GM12878 (cell line): Measurements from ENCODE around the gene ZXDC. TPM values are rescaled to one million over a fixed set of nuclear protein-coding genes. Genes with fewer than 3 reads are reported as not detected.

Experiments
- ATAC-seq: fragments of 200-7000 bp; cut with Tn5 transposase; 3 replicates; pipeline ENCODE4 v1.9.1; 2020; ENCODE audit warnings: mild to moderate bottlenecking, moderate library complexity
- BruUV-seq: library from RNA; stranded (reverse); fragments of 400-500 nt; replicated peaks from 2 replicates; lab custom pipeline; 2021; lab: Mats Ljungman, UMichigan
- CTCF ChIA-PET: fragments of 300-600 bp; sonication (Branson Sonifier 250); formaldehyde crosslinking; extraction: SDS; loops from one replicate; lab custom pipeline; 2021; ENCODE audit warnings: inconsistent platforms; lab: Yijun Ruan, JAX
- POLR2A ChIA-PET: fragments of 350-600 bp; formaldehyde crosslinking; extraction: SDS; loops from one replicate; lab custom pipeline; 2021; ENCODE audit warnings: inconsistent platforms; lab: Charles Lee
- RAD21 ChIA-PET: fragments of 300-600 bp; sonication (Branson Sonifier 250); formaldehyde crosslinking; loops from one replicate; lab custom pipeline; 2023; ENCODE audit warnings: antibody characterized with exemption; ENCODE audit not compliant: unreplicated experiment; lab: Charles Lee
- SMC1A ChIA-PET: fragments of 300-600 bp; sonication (Branson Sonifier 250); formaldehyde crosslinking; loops from one replicate; lab custom pipeline; 2023; ENCODE audit not compliant: unreplicated experiment, uncharacterized antibody; lab: Charles Lee
- DNase-seq: peaks from one replicate; pipeline ENCODE4 v3.0.0-alpha.2; 2011; ENCODE audit warnings: low read depth, low spot score
- FAIRE-seq: peaks from 3 replicates; lab custom pipeline; 2011; peaks lifted over from hg19 to GRCh38; lab: Jason Lieb, UNC
- H2AFZ ChIP-seq: 2 replicates; pipeline ENCODE4 v1.6.0; 2011; ENCODE audit warnings: low read depth, low read length, control low read depth; ENCODE audit not compliant: control insufficient read depth
- H3K27ac ChIP-seq: 2 replicates; pipeline ENCODE4 v1.5.1; 2011; ENCODE audit warnings: control low read depth; ENCODE audit not compliant: control insufficient read depth, insufficient read depth
- H3K27me3 ChIP-seq, 2 experiments: replicated peaks in 1 of 2; 2 replicates each; pipeline versions ENCODE4 v1.6.0 to v1.6.1; 2011; ENCODE audit warnings: low read length in 1 of 2; ENCODE audit not compliant: control insufficient read depth in 2 of 2, insufficient read depth in 2 of 2
- H3K36me3 ChIP-seq, 2 experiments: 2 replicates each; pipeline ENCODE4 v1.5.1; 2011; ENCODE audit warnings: low read length in 1 of 2; ENCODE audit not compliant: control insufficient read depth in 2 of 2, insufficient read depth in 2 of 2
- H3K4me1 ChIP-seq: 2 replicates; pipeline ENCODE4 v1.6.1; 2011; ENCODE audit warnings: mild to moderate bottlenecking, low read length, moderate library complexity, mixed read lengths; ENCODE audit not compliant: control insufficient read depth, insufficient read depth
- H3K4me2 ChIP-seq: 2 replicates; pipeline ENCODE4 v1.6.0; 2011; ENCODE audit warnings: control low read depth; ENCODE audit not compliant: control insufficient read depth, insufficient read depth
- H3K4me3 ChIP-seq: fragments of 200-600 bp; sonication (generic); 2 replicates; pipeline ENCODE4 v1.5.1; 2016
- H3K79me2 ChIP-seq: 2 replicates; pipeline ENCODE4 v1.6.0; 2011; ENCODE audit warnings: low read length; ENCODE audit not compliant: control insufficient read depth, insufficient read depth
- H3K9ac ChIP-seq: 2 replicates; pipeline ENCODE4 v1.8.0; 2011; ENCODE audit warnings: low read length, control low read depth, mixed read lengths; ENCODE audit not compliant: control insufficient read depth, insufficient read depth
- H3K9me3 ChIP-seq: replicated peaks from 3 replicates; pipeline ENCODE4 v1.5.1; 2011; ENCODE audit warnings: mild to moderate bottlenecking, low read length; ENCODE audit not compliant: control insufficient read depth, insufficient read depth
- H4K20me1 ChIP-seq: 2 replicates; pipeline ENCODE4 v1.6.0; 2011; ENCODE audit not compliant: control insufficient read depth, insufficient read depth
- CREM ChIP-seq: IDR thresholded peaks from 2 replicates; pipeline ENCODE4 v1.6.1; 2014; ENCODE audit warnings: antibody characterized with exemption, low read depth
- CTCF ChIP-seq, 3 experiments: IDR thresholded peaks in 2 of 3; conservative IDR thresholded peaks in 1 of 3; 2 replicates each; pipeline ENCODE4 v1.5.1; 2011; ENCODE audit warnings: low read depth in 3 of 3, low read length in 3 of 3, mild to moderate bottlenecking in 3 of 3, control low read depth in 2 of 3, moderate library complexity in 2 of 3, inconsistent platforms in 1 of 3, mixed read lengths in 1 of 3; ENCODE audit not compliant: control insufficient read depth in 2 of 3, insufficient read depth in 1 of 3; ENCODE audit errors: extremely low read depth in 1 of 3
- IRF5 ChIP-seq: fragments of 450-650 bp; IDR thresholded peaks from 2 replicates; pipeline ENCODE4 v1.6.1; 2017; ENCODE audit warnings: borderline replicate concordance
- MYC ChIP-seq: IDR thresholded peaks from 2 replicates; pipeline ENCODE4 v1.6.1; 2011; ENCODE audit warnings: mild to moderate bottlenecking, low read length, moderate library complexity, inconsistent platforms; ENCODE audit not compliant: insufficient read depth, insufficient replicate concordance, insufficient read length, severe bottlenecking
- NFYB ChIP-seq: IDR thresholded peaks from 2 replicates; pipeline ENCODE4 v1.6.1; 2011; ENCODE audit warnings: low read depth, mild to moderate bottlenecking, low read length, improper control_type of control experiment, moderate library complexity; ENCODE audit not compliant: insufficient read depth
- POLR2AphosphoS5 ChIP-seq: IDR thresholded peaks from 2 replicates; pipeline ENCODE4 v1.6.1; 2011; ENCODE audit warnings: mild to moderate bottlenecking, low read length, inconsistent platforms
- SKIL ChIP-seq: fragments of 450-650 bp; IDR thresholded peaks from 2 replicates; pipeline ENCODE4 v1.6.1; 2017; ENCODE audit warnings: mild to moderate bottlenecking, low read depth, inconsistent platforms; ENCODE audit not compliant: poor library complexity, severe bottlenecking
- whole genome bisulfite sequencing: methylation state at CpG from one replicate; pipeline ENCODE4 v1.1.6; 2016; ENCODE audit warnings: low lambda C conversion rate; ENCODE audit not compliant: insufficient replicate concordance, insufficient coverage; ENCODE audit errors: missing lambda C conversion rate; 5-methylcytosine and 5-hydroxymethylcytosine counted together
- in situ Hi-C: fragments of 300-500 bp; cut with MboI; formaldehyde crosslinking; loops from 9 replicates; pipeline ENCODE4 v1.14.3; 2018; ENCODE audit warnings: mixed read lengths
- intact Hi-C: fragments of 100-400 bp; cut with micrococcal nuclease; formaldehyde crosslinking; loops from one replicate; pipeline ENCODE4 v1.14.2; 2022; ENCODE audit not compliant: unreplicated experiment
- polyA plus RNA-seq, 11 experiments: library from polyadenylated mRNA; depleted of rRNA in 4 of 11; unstranded in 6 of 11; stranded (reverse) in 5 of 11; fragments of >200 nt; fragmentation: Nextera tagmentation in 4 of 11; fragmentation: Illumina TruSeq in 1 of 11; extraction: Ambion mirVana in 4 of 11; extraction: Trizol in 1 of 11; gene quantifications; 1 replicate in 1 of 11; 2 replicates in 10 of 11; pipeline versions ENCODE4 v1.2.1 to v1.2.3, GENCODE V29; 2011 to 2016; ENCODE audit warnings: inconsistent platforms in 2 of 11, missing spikeins in 2 of 11, low read depth in 1 of 11
- total RNA-seq, 4 experiments: library from RNA; depleted of rRNA in 3 of 4; stranded (reverse); fragments of >200 nt in 3 of 4; fragmentation: Illumina TruSeq in 1 of 4; extraction: Trizol in 1 of 4; gene quantifications; 2 replicates each; pipeline versions ENCODE4 v1.2.1 to v1.2.3, GENCODE V29; 2013 to 2021

ZXDC gene
- total and polyA plus RNA-seq, 10 of the 15 experiments (the other 5 are each of a cell fraction or from before 2014, with no cell fraction given), result 0.72 to 15.3 (median 8.5) TPM

GRCh38 chr3:126491221-126492013 is 15.7 kb upstream of the ZXDC start:
- no peaks in the 10 kb centered on the region for H3K9me3 ChIP-seq
- ATAC-seq (no peak), FAIRE-seq (no peak), DNase-seq (no peak)
- no peak overlapping the region for H3K4me3 ChIP-seq
- ChIA-PET SMC1A (no interaction called here), POLR2A (no interaction called here), CTCF (no interaction called here)
- in situ Hi-C loops, result no loop called here
- H3K27me3 ChIP-seq, result no peaks in the 10 kb centered on the region
- H2AFZ ChIP-seq, result no peak overlapping the region
- H4K20me1 ChIP-seq, result no peaks in the 10 kb centered on the region
- WGBS, result 51% methylated on average over 21 of the region's 21 CpGs
- H3K4me1 ChIP-seq, result no peaks in the 10 kb centered on the region
- TF ChIP-seq CREM (no peak), SKIL (no peak), MYC (no peak), NFYB (no peak), POLR2AphosphoS5 (no peak), IRF5 (no peak), CTCF (IDR thresholded peaks at IDR 0.05 in 2 of 3, conservative IDR thresholded peaks at IDR 0.05 in 1 of 3; ENCODE audit: control insufficient read depth in 2 of 3, extremely low read depth in 1 of 3, insufficient read depth in 1 of 3, low read depth in 3 of 3, low read length in 3 of 3) (no peak)
- TF ChIP-seq, all 136 proteins: peak for 0
- no peak overlapping the region for H3K27ac ChIP-seq
- H3K79me2 ChIP-seq, result no peaks in the 10 kb centered on the region
- RAD21 ChIA-PET, result no interaction called here
- no TSS peak for BruUV-seq
- no peaks in the 10 kb centered on the region for H3K36me3 ChIP-seq
- no peak overlapping the region for H3K9ac ChIP-seq
- H3K4me2 ChIP-seq, result no peak overlapping the region
- intact Hi-C loops, result no loop called here
